HepG2 (cell line): Measurements from ENCODE around the gene C14orf132. TPM values are rescaled to one million over a fixed set of nuclear protein-coding genes. Genes with fewer than 3 reads are reported as not detected.

Experiments
- CHD4 ChIP-seq: fragments of 200-600 bp; sonication (generic); IDR thresholded peaks from 2 replicates; pipeline ENCODE4 v1.7.0; 2017; ENCODE audit warnings: mild to moderate bottlenecking, low read length, borderline replicate concordance
- KDM1A ChIP-seq: IDR thresholded peaks from 2 replicates; pipeline ENCODE4 v1.6.1; 2016; ENCODE audit warnings: missing compliant biosample characterization
- POLR2A ChIP-seq, 2 experiments: IDR thresholded peaks; 2 replicates each; pipeline ENCODE4 v1.6.1; 2011; ENCODE audit warnings: low read depth in 2 of 2, low read length in 2 of 2, mild to moderate bottlenecking in 1 of 2, moderate library complexity in 1 of 2; ENCODE audit not compliant: insufficient read depth in 1 of 2
- RFX5 ChIP-seq: IDR thresholded peaks from 2 replicates; pipeline ENCODE4 v1.6.1; 2011; ENCODE audit warnings: low read depth, low read length, improper control_type of control experiment
- SALL2 ChIP-seq: sonication (generic); formaldehyde crosslinking; IDR thresholded peaks from 2 replicates; pipeline ENCODE4 v1.8.1; 2023; ENCODE audit warnings: mild to moderate bottlenecking, missing genetic modification reagents, inconsistent platforms
- SMC3 ChIP-seq: IDR thresholded peaks from 2 replicates; pipeline ENCODE4 v1.6.1; 2011; ENCODE audit warnings: low read length, improper control_type of control experiment
- ZNF720 ChIP-seq: sonication (generic); formaldehyde crosslinking; IDR thresholded peaks from 2 replicates; pipeline ENCODE4 v1.4.0; 2020; ENCODE audit warnings: missing genetic modification reagents
- ZNF737 ChIP-seq: sonication (generic); formaldehyde crosslinking; IDR thresholded peaks from 2 replicates; pipeline ENCODE4 v1.5.0; 2020; ENCODE audit warnings: missing genetic modification reagents, mild to moderate bottlenecking, borderline replicate concordance
- polyA plus RNA-seq, 8 experiments: library from polyadenylated mRNA; depleted of rRNA in 3 of 8; stranded (reverse) in 7 of 8; unstranded in 1 of 8; fragments of >200 nt; fragmentation: Illumina TruSeq in 4 of 8; extraction: Trizol in 4 of 8; gene quantifications; 2 replicates each; pipeline versions ENCODE4 v1.2.1 to v1.2.3, GENCODE V29; 2011 to 2016; ENCODE audit warnings: low read depth in 4 of 8, missing spikeins in 1 of 8, mixed read lengths in 1 of 8; ENCODE audit not compliant: insufficient read depth in 1 of 8
- total RNA-seq, 5 experiments: library from RNA; depleted of rRNA; stranded (reverse); fragments of >200 nt; fragmentation: Illumina TruSeq; extraction: Trizol; gene quantifications; 2 replicates each; pipeline ENCODE4 v1.2.3, GENCODE V29; 2016; ENCODE audit warnings: low read depth in 1 of 5
- TF ChIP-seq, protein P1 (sequence below): sonication (generic); formaldehyde crosslinking; IDR thresholded peaks from 2 replicates; pipeline ENCODE4 v1.4.0; 2020; ENCODE audit warnings: mild to moderate bottlenecking, low read depth, missing genetic modification reagents
- TF ChIP-seq, protein P2 (sequence below): sonication (generic); formaldehyde crosslinking; IDR thresholded peaks from 2 replicates; pipeline ENCODE4 v1.8.1; 2023; ENCODE audit warnings: mild to moderate bottlenecking, moderate library complexity, missing genetic modification reagents
- TF ChIP-seq, protein P3 (sequence below): sonication (generic); formaldehyde crosslinking; IDR thresholded peaks from 2 replicates; pipeline ENCODE4 v1.8.0; 2022; ENCODE audit warnings: missing genetic modification reagents, mild to moderate bottlenecking, moderate library complexity, borderline replicate concordance

The C14orf132 gene
- total and polyA plus RNA-seq, 2 of the 13 experiments (the other 11 are each of a cell fraction or from before 2014, with no cell fraction given): 0.13 to 0.15 TPM

- TF ChIP-seq, protein P1, sequence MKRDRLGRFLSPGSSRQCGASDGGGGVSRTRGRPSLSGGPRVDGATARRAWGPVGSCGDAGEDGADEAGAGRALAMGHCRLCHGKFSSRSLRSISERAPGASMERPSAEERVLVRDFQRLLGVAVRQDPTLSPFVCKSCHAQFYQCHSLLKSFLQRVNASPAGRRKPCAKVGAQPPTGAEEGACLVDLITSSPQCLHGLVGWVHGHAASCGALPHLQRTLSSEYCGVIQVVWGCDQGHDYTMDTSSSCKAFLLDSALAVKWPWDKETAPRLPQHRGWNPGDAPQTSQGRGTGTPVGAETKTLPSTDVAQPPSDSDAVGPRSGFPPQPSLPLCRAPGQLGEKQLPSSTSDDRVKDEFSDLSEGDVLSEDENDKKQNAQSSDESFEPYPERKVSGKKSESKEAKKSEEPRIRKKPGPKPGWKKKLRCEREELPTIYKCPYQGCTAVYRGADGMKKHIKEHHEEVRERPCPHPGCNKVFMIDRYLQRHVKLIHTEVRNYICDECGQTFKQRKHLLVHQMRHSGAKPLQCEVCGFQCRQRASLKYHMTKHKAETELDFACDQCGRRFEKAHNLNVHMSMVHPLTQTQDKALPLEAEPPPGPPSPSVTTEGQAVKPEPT (CRISPR knock-in tag): no peak
- TF ChIP-seq SALL2 (CRISPR knock-in tag) (no peak), CHD4 (no peak), SMC3 (no peak), ZNF737 (CRISPR knock-in tag) (no peak), RFX5 (no peak), POLR2A (IDR thresholded peaks at IDR 0.05; ENCODE audit: insufficient read depth in 1 of 2, low read depth in 2 of 2, low read length in 2 of 2) (no peak), ZNF720 (CRISPR knock-in tag) (no peak), KDM1A (CRISPR knock-in tag) (no peak)
- TF ChIP-seq, protein P2, sequence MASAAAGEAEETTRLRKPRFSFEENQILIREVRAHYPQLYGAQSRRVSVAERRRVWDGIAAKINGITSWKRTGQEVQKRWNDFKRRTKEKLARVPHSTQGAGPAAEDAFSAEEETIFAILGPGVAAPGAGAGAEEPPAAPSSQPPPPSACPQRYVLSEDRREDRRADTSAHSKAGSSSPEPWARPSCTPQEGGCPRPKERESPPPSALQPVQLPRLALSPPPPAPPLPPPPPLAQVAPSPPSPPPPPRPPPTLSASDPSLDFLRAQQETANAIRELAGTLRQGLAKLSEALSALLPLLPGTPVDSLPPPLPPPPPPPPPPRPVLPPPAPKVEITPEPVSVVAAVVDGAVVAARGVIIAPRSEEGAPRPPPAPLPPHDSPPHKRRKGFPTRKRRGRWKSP (CRISPR knock-in tag): no peak
- TF ChIP-seq, protein P3, sequence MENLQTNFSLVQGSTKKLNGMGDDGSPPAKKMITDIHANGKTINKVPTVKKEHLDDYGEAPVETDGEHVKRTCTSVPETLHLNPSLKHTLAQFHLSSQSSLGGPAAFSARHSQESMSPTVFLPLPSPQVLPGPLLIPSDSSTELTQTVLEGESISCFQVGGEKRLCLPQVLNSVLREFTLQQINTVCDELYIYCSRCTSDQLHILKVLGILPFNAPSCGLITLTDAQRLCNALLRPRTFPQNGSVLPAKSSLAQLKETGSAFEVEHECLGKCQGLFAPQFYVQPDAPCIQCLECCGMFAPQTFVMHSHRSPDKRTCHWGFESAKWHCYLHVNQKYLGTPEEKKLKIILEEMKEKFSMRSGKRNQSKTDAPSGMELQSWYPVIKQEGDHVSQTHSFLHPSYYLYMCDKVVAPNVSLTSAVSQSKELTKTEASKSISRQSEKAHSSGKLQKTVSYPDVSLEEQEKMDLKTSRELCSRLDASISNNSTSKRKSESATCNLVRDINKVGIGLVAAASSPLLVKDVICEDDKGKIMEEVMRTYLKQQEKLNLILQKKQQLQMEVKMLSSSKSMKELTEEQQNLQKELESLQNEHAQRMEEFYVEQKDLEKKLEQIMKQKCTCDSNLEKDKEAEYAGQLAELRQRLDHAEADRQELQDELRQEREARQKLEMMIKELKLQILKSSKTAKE: no peak
Observed at GRCh38 chr14:96130854-96131253, 91.7 kb downstream of the C14orf132 start (continued).
